Rectal smooth muscle tissue (tissue), 1 donor: ENCODE data around the gene MAML2.

Source experiments
- H3K27ac ChIP-seq: one replicate; pipeline ENCODE4 v1.7.0; 2013; ENCODE audit warnings: low read depth, low read length, inconsistent platforms
- H3K27me3 ChIP-seq: one replicate; pipeline ENCODE4 v1.7.0; 2013; ENCODE audit warnings: low read length; ENCODE audit not compliant: control insufficient read depth, insufficient read depth
- H3K36me3 ChIP-seq: one replicate; pipeline ENCODE4 v1.7.0; 2013; ENCODE audit warnings: low read length; ENCODE audit not compliant: control insufficient read depth, insufficient read depth
- H3K4me1 ChIP-seq: one replicate; pipeline ENCODE4 v1.7.0; 2013; ENCODE audit warnings: low read length; ENCODE audit not compliant: control insufficient read depth, insufficient read depth
- H3K4me3 ChIP-seq: one replicate; pipeline ENCODE4 v1.7.0; 2013; ENCODE audit warnings: low read length
- H3K9ac ChIP-seq: one replicate; pipeline ENCODE4 v1.7.0; 2013; ENCODE audit warnings: low read length

The MAML2 gene

DNA sequence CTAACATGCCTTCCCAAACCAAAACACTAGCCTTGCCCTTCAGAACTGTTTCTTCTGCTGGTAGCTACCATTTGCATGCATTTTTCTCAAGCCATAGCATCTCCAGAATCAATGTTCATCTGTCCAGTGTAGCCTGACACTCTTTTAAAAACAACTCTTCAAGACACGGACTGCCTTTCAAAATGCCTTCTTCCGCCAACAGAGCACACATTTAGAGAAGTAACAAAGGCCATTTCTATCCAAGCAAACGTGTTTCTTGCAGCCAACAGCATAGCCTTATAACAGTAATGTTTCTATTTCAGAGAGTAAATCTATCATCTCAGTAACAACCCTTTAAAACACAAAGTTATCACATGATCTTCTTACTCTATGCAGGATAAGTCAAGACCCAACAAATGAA, 275.8 kb downstream of the MAML2 start:
- no peak overlapping the region for H3K27ac ChIP-seq
- no peak overlapping the region for H3K9ac ChIP-seq
- H3K4me3 ChIP-seq: no peak overlapping the region
- no peaks in the 10 kb centered on the region for H3K36me3 ChIP-seq
- H3K4me1 ChIP-seq: no peaks in the 10 kb centered on the region
- H3K27me3 ChIP-seq: no peaks in the 10 kb centered on the region

DNA sequence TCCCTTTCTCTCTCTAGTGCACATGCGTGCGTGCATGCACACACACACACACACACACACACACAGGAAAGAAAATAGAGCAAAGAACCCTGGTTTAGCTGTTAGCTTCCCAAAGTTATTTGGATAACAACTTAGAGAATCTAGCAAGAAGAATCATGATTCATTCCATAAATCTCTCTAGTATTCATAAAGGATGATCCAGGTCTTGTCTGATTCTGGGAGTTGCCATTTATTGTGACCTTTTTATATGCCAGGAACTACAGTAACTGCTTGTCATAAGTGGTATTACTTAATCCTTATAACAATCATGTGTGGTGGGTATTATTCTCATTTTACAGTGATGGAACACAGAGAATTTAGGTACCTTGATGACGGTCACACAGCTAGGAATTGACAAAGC, 277.6 kb downstream of the MAML2 start:
- Histone ChIP-seq H3K4me3 (no peak overlapping the region), H3K27ac (no peak overlapping the region), H3K4me1 (no peaks in the 10 kb centered on the region), H3K27me3 (no peaks in the 10 kb centered on the region), H3K36me3 (no peaks in the 10 kb centered on the region), H3K9ac (no peak overlapping the region)

DNA sequence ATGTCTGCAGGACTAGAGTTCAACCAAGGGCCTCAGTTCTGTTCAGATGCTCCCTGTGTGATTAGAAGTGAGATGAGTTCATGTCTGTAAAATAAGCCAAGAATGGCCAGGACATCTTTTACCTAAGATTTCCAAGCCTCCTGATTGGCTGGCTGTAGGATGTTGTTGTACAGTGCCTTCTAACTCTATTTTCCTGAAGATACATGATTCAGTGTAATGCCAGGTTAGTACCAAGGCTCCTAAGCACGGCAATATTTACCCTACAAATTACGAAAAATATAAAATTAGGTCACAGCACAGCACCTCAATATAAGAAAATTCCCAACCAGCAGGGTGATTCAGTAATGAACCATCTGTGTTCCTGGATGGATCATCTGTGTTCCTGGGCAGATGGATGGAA, 279.1 kb downstream of the MAML2 start:
- Histone ChIP-seq H3K4me1 (no peaks in the 10 kb centered on the region), H3K27ac (no peak overlapping the region), H3K27me3 (no peaks in the 10 kb centered on the region), H3K36me3 (no peaks in the 10 kb centered on the region), H3K4me3 (no peak overlapping the region), H3K9ac (no peak overlapping the region)

GRCh38 chr11:96063053-96063452, 279.9 kb downstream of the MAML2 start:
- no peaks in the 10 kb centered on the region for H3K27me3 ChIP-seq
- no peaks in the 10 kb centered on the region for H3K4me1 ChIP-seq
- no peak overlapping the region for H3K9ac ChIP-seq
- H3K27ac ChIP-seq: no peak overlapping the region
- no peak overlapping the region for H3K4me3 ChIP-seq
- no peaks in the 10 kb centered on the region for H3K36me3 ChIP-seq

DNA sequence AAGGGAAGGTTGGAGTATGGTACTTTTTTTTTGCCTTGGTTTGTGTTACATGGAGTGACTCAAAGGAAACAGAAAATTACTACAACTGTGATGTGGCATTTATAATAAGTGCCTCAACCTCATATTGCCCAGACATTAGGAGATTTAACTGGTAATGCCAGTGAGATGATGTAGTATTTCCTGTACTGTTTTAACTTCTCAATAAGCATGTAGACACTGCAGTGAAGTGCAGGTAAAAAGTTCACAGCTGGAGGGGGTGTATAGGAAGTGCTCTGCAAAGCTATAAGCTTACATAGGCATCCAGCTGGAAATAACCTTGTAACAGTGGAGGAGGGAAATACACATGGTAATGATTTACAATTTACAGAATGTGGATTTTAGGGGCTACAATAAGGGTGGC, 280.9 kb downstream of the MAML2 start:
- H3K9ac ChIP-seq: no peak overlapping the region
- H3K36me3 ChIP-seq: no peaks in the 10 kb centered on the region
- H3K27ac ChIP-seq: no peak overlapping the region
- no peaks in the 10 kb centered on the region for H3K4me1 ChIP-seq
- H3K27me3 ChIP-seq: no peaks in the 10 kb centered on the region
- H3K4me3 ChIP-seq: no peak overlapping the region

GRCh38 chr11:96061730-96062129, 281.3 kb downstream of the MAML2 start:
- Histone ChIP-seq H3K27me3 (no peaks in the 10 kb centered on the region), H3K27ac (no peak overlapping the region), H3K36me3 (no peaks in the 10 kb centered on the region), H3K9ac (no peak overlapping the region), H3K4me1 (no peaks in the 10 kb centered on the region), H3K4me3 (no peak overlapping the region)

- H3K9ac ChIP-seq: no peak overlapping the region
- H3K27ac ChIP-seq: no peak overlapping the region
- no peaks in the 10 kb centered on the region for H3K36me3 ChIP-seq
- no peaks in the 10 kb centered on the region for H3K4me1 ChIP-seq
- no peaks in the 10 kb centered on the region for H3K27me3 ChIP-seq
- no peak overlapping the region for H3K4me3 ChIP-seq
These were observed 281.9 kb downstream of the MAML2 start for GRCh38 chr11:96061069-96061468.

DNA sequence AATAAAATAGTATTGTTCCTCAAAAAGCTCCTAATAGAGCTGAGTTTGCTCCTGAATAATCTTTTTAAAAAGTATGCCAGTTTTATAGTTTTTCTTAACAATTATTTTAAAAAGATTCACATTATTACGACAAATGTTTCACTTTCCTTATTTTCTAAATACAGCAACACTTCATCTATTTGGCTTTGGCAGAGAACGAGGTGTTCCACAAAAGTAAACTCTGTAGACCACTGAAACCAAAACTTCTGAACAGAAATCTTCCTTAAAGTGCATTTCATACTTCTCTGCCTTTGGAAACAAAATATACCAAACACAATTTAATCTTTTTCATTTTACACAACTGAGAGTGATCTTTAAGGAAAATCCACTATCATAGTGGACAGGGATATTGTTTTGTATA, 285.5 kb downstream of the MAML2 start:
- H3K27ac ChIP-seq: no peak overlapping the region
- no peaks in the 10 kb centered on the region for H3K36me3 ChIP-seq
- no peak overlapping the region for H3K9ac ChIP-seq
- no peaks in the 10 kb centered on the region for H3K27me3 ChIP-seq
- H3K4me1 ChIP-seq: peaks cover 3% of the 10 kb centered on the region
- no peak overlapping the region for H3K4me3 ChIP-seq

GRCh38 chr11:96056576-96056975, 286.4 kb downstream of the MAML2 start:
- Histone ChIP-seq H3K4me1 (peaks cover 3% of the 10 kb centered on the region), H3K27me3 (no peaks in the 10 kb centered on the region), H3K9ac (no peak overlapping the region), H3K27ac (no peak overlapping the region), H3K36me3 (no peaks in the 10 kb centered on the region), H3K4me3 (no peak overlapping the region)

DNA sequence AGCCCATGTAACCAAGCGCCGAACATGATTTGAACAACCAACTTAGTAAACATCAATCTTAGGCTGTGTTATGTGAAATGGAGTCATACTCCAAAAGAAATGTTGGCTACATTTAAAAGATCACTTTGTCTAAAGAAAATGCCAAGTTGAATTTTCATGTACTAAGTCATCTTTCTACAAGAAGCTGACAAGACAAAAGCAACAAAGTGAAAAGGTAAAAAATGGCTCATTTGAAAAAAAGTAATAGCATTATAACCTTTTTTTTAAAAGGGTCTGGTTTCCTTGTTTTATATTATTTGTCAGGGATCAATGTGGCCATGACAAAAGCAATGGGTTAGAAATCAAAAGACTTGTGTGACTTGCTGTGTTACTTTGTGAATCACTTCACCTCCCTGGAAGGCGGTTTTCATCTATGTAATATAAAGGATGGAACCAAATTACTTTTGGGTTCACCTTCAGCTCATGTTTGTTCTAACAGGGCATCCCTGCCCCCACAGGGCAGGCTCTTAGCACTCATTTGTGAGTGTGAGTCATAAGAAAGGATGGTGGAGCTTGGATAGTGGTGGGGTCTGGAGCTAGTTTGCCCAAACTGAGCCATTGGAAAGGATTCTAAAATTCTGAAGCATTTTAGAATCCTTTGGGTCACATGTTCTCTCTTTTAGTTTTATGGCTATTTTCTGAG, 287.1 kb downstream of the MAML2 start:
- Histone ChIP-seq H3K9ac (no peak overlapping the region), H3K4me1 (peaks cover 3% of the 10 kb centered on the region), H3K27ac (no peak overlapping the region), H3K27me3 (no peaks in the 10 kb centered on the region), H3K36me3 (no peaks in the 10 kb centered on the region), H3K4me3 (no peak overlapping the region)

- Histone ChIP-seq H3K9ac (no peak overlapping the region), H3K36me3 (no peaks in the 10 kb centered on the region), H3K4me3 (no peak overlapping the region), H3K27ac (no peak overlapping the region), H3K27me3 (no peaks in the 10 kb centered on the region), H3K4me1 (peaks cover 3% of the 10 kb centered on the region)
These were observed 287.9 kb downstream of the MAML2 start for GRCh38 chr11:96054870-96055705.

DNA sequence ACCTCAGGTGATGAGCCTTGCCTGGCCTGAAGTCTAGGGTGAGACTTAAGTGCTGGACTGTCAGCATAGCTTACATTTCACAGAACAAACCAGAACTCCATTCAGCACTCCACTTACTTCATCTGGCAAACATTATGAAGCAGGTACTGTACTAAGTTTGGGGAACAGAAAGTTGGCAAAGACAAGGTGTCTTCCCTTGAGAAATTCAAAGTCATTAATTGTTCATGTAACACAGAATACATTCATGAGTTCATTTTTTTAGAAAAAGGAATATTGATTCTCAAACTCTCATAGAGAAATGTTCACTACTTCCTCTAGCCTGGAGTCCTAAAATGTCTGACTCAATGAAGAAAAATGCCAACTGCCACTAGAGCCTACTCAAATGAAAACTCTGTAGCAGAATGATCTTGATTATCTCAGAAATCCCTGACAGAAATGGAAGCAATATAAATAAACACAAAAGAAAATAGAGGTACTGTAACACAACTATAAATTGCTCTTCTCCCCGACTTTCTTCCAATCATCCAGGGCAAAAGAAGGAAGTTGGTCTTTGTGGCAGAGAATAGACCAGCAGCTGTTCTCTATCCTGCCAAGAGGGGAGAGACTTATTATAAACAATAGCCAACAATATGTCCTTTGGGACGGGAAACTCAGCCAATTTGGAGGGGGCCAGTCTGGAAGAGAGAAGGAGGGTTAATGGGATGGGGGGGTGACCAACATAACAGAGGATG, 289.9 kb downstream of the MAML2 start:
- H3K36me3 ChIP-seq: no peaks in the 10 kb centered on the region
- no peak overlapping the region for H3K9ac ChIP-seq
- H3K4me3 ChIP-seq: no peak overlapping the region
- H3K27me3 ChIP-seq: no peaks in the 10 kb centered on the region
- H3K4me1 ChIP-seq: peaks cover 3% of the 10 kb centered on the region
- no peak overlapping the region for H3K27ac ChIP-seq
